KMS-11 (cell line): ENCODE measurements around the gene QPRT.
"Not testable (repeated sequence)": the region's sequence is repeated elsewhere in the genome, so short reads cannot be mapped to it uniquely, and the experiment has no call there.

Experiments
- H2AFZ ChIP-seq: fragments of 200-600 bp; sonication (generic); 2 replicates; pipeline ENCODE4 v1.6.1; 2016; ENCODE audit warnings: antibody characterized with exemption, mixed run types, low read depth
- H3K27ac ChIP-seq: fragments of 200-600 bp; sonication (generic); 2 replicates; pipeline ENCODE4 v1.6.1; 2016; ENCODE audit warnings: mild to moderate bottlenecking, mixed run types
- H3K27me3 ChIP-seq: fragments of 200-600 bp; sonication (generic); 2 replicates; pipeline ENCODE4 v1.6.1; 2017; ENCODE audit warnings: mild to moderate bottlenecking, low read depth, mixed run types, moderate library complexity; ENCODE audit not compliant: insufficient read depth
- H3K36me3 ChIP-seq: fragments of 200-600 bp; sonication (generic); 2 replicates; pipeline ENCODE4 v1.6.1; 2017; ENCODE audit warnings: mild to moderate bottlenecking, mixed run types; ENCODE audit not compliant: insufficient read depth
- H3K4me1 ChIP-seq: fragments of 200-600 bp; sonication (generic); 2 replicates; pipeline ENCODE4 v1.6.1; 2016; ENCODE audit warnings: mild to moderate bottlenecking, low read depth, mixed run types; ENCODE audit not compliant: poor library complexity, severe bottlenecking
- H3K4me2 ChIP-seq: fragments of 200-600 bp; sonication (generic); 2 replicates; pipeline ENCODE4 v1.7.0; 2016; ENCODE audit warnings: mild to moderate bottlenecking, mixed run types
- H3K4me3 ChIP-seq: fragments of 200-600 bp; sonication (generic); IDR thresholded peaks from 2 replicates; pipeline ENCODE4 v1.6.1; 2017; ENCODE audit warnings: low read depth, low read length, mixed read lengths; ENCODE audit not compliant: insufficient read depth
- H3K79me2 ChIP-seq: fragments of 200-600 bp; sonication (generic); 2 replicates; pipeline ENCODE4 v1.6.1; 2016; ENCODE audit warnings: low read depth, mixed run types; ENCODE audit not compliant: insufficient read depth
- H3K9ac ChIP-seq: fragments of 200-600 bp; sonication (generic); 2 replicates; pipeline ENCODE4 v1.6.1; 2016; ENCODE audit warnings: mild to moderate bottlenecking, mixed run types
- H4K20me1 ChIP-seq: fragments of 200-600 bp; sonication (generic); 2 replicates; pipeline ENCODE4 v1.6.1; 2016; ENCODE audit warnings: mild to moderate bottlenecking, mixed run types; ENCODE audit not compliant: insufficient read depth
- CTCF ChIP-seq: fragments of 200-600 bp; sonication (generic); conservative IDR thresholded peaks from 2 replicates; pipeline ENCODE4 v1.6.1; 2017; ENCODE audit warnings: low read depth, mild to moderate bottlenecking, antibody characterized with exemption, low read length, moderate library complexity, mixed read lengths

Gene QPRT

GRCh38 chr16:29688172-29688571, 9.2 kb downstream of the QPRT start:
- TF ChIP-seq CTCF: no peak
- H3K79me2 ChIP-seq: no peaks in the 10 kb centered on the region
- no peak overlapping the region for H3K9ac ChIP-seq
- no peak overlapping the region for H3K4me2 ChIP-seq
- H2AFZ ChIP-seq: no peak overlapping the region
- H3K4me1 ChIP-seq: peaks cover 6% of the 10 kb centered on the region
- H4K20me1 ChIP-seq: no peaks in the 10 kb centered on the region
- H3K27ac ChIP-seq: no peak overlapping the region
- H3K27me3 ChIP-seq: no peaks in the 10 kb centered on the region
- no peak overlapping the region for H3K4me3 ChIP-seq
- no peaks in the 10 kb centered on the region for H3K36me3 ChIP-seq

- not testable (repeated sequence) for H3K9ac ChIP-seq, H3K27me3 ChIP-seq, H3K4me2 ChIP-seq, H3K36me3 ChIP-seq, H2AFZ ChIP-seq, H3K27ac ChIP-seq, H3K4me1 ChIP-seq, H3K4me3 ChIP-seq, H4K20me1 ChIP-seq, H3K79me2 ChIP-seq
These were observed 10.7 kb downstream of the QPRT start for GRCh38 chr16:29689490-29690351.

- not testable (repeated sequence) for H3K79me2 ChIP-seq, H3K4me1 ChIP-seq
These were observed 13.6 kb downstream of the QPRT start for GRCh38 chr16:29692606-29693005.

GRCh38 chr16:29694384-29695195, 15.6 kb downstream of the QPRT start:
- no peak overlapping the region for H3K4me2 ChIP-seq
- TF ChIP-seq CTCF: no peak
- H3K4me1 ChIP-seq: peaks cover 6% of the 10 kb centered on the region
- no peak overlapping the region for H3K27ac ChIP-seq
- H3K27me3 ChIP-seq: peaks cover 12% of the 10 kb centered on the region
- no peak overlapping the region for H3K9ac ChIP-seq
- no peaks in the 10 kb centered on the region for H4K20me1 ChIP-seq
- H3K36me3 ChIP-seq: no peaks in the 10 kb centered on the region
- no peak overlapping the region for H2AFZ ChIP-seq
- no peaks in the 10 kb centered on the region for H3K79me2 ChIP-seq
- no peak overlapping the region for H3K4me3 ChIP-seq

More at GRCh38 chr16:29692606-29693005, 13.6 kb downstream of the QPRT start:
- not testable (repeated sequence) for H3K27ac ChIP-seq, H3K4me3 ChIP-seq, H3K36me3 ChIP-seq, H2AFZ ChIP-seq, H3K9ac ChIP-seq, H4K20me1 ChIP-seq, H3K27me3 ChIP-seq, H3K4me2 ChIP-seq

- not testable (repeated sequence) for H3K36me3 ChIP-seq, H2AFZ ChIP-seq, H4K20me1 ChIP-seq, H3K27ac ChIP-seq, H3K4me3 ChIP-seq, H3K79me2 ChIP-seq, H3K4me2 ChIP-seq, H3K9ac ChIP-seq, H3K4me1 ChIP-seq
- peaks cover 12% of the 10 kb centered on the region for H3K27me3 ChIP-seq
These were observed 16.7 kb downstream of the QPRT start for GRCh38 chr16:29695675-29696074.
